ENCODE results near the gene PTPRN2.
"Not testable (repeated sequence)": the region's sequence is repeated elsewhere in the genome, so short reads cannot be mapped to it uniquely, and the experiment has no call there.

PTPRN2 gene

GRCh38 chr7:158395349-158395748 is 192.3 kb downstream of the PTPRN2 start:
- DNase-seq: no peak

DNA sequence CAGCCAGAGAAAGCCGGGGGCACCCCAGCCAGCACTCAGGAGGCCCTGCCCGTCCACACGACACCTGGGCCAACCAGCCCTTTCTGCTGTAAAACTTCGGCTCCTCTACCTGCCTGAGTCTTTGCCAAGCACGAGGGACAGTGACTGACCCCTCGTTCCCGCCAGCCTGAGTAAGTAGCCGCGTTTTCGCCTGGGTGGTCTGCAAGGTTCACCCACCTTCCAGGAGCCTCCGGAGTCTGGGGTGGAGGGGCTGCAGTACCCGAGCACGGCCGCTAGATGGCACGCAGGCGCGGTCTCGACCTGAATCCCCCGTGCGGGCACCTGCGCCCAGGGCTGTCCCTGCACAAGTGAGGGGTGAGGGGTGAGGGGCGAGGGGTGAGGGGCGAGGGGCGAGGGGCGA is 192.7 kb downstream of the PTPRN2 start:
- no peak for DNase-seq

DNA sequence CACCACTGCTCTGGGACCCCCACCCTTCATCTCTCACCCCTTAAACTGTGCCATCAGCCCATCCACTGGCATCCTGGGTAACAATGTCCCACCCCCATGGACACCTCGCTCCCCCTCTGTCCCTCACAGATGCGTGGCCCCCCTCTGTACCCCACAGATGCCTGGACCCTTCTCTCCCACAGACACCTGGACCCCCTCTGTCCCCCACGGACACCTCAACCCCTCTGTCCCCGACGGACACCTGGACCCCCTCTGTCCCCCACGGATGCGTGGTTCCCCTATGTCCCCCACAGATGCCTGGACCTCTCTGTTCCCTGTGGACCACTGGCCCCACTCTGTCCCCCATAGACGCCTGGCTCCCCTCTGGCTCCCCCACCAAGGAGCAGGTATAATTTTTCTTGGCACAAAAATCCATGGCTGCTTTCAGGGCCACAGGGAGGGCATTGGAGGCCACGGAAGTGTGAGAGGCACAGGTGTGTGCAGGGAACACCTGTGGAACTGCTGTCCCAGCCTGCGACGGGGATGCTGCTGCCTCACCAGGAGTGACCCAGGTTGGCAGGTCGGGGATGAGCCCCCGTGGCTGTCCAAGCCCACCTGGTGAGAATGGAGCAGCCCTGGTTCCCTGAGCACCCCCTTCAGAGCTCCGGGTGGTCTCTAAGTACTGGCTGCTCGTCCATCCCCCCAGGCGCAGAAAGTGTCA is 193.5 kb downstream of the PTPRN2 start:
- no peak for DNase-seq

GRCh38 chr7:158392251-158392650 is 195.4 kb downstream of the PTPRN2 start:
- no peak for DNase-seq

DNA sequence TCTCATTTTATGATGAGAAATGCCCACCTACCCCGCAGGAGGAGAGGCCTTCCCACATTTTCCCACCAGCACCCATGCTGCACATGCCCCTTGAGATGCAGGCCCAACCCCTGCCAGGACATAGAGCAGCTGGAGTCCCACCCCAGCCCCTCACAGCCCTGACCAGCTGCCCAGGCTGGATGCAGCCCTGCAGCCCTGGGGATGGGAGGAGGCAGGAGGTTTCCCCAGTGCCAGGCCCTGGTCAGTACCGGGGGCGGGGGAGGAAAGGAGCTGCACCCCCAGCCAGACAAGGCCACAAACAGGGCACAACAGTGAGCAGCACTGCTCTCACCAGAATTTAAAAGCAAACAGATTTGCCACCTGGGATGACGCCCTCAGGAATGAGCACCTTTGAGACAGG is 196.1 kb downstream of the PTPRN2 start:
- no peak for DNase-seq

GRCh38 chr7:158391141-158391540 is 196.5 kb downstream of the PTPRN2 start:
- no peak for DNase-seq

GRCh38 chr7:158390460-158390859 is 197.2 kb downstream of the PTPRN2 start:
- DNase-seq: no peak

- no peak for DNase-seq
Measured at GRCh38 chr7:158389514-158390425, 197.9 kb downstream of the PTPRN2 start.

- DNase-seq: no peak
Measured at GRCh38 chr7:158388928-158389327, 198.7 kb downstream of the PTPRN2 start.

DNA sequence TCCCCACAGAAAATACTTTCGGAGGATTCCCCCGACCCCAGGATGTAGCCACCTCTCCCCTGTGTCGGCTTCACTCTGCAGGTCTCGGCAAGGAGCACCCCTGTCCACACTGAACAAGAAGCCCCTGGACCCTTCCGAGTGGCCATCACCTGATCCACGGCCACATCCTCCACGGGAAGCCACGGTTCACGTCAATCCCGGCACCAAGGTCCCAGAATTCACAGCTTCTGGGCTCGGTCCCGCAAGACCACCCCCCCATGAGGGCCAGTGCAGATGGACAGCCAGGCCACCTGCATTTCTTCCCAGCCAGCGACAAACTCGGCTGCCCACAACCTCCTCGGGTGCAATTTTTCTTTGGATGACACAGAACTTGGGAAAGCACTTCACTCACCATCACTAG is 199.6 kb downstream of the PTPRN2 start:
- DNase-seq: no peak

DNA sequence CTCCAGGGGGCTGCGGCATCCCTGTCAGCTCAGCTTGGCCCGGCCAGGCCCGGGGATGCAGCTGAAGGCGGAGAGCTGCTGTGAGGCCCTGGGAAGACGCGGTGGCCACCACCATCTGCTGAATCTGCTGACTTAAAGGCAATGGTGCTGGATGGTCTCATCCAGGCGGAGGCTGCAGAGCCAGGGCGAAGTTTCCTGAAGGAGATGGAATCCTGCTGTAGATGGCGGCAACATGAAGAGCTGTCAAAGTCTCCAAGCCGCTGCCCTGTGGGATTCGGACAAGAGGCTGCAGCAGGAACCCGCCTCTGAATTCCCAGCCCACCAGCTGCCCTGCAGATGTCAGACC is 200.1 kb downstream of the PTPRN2 start:
- no peak for DNase-seq

DNA sequence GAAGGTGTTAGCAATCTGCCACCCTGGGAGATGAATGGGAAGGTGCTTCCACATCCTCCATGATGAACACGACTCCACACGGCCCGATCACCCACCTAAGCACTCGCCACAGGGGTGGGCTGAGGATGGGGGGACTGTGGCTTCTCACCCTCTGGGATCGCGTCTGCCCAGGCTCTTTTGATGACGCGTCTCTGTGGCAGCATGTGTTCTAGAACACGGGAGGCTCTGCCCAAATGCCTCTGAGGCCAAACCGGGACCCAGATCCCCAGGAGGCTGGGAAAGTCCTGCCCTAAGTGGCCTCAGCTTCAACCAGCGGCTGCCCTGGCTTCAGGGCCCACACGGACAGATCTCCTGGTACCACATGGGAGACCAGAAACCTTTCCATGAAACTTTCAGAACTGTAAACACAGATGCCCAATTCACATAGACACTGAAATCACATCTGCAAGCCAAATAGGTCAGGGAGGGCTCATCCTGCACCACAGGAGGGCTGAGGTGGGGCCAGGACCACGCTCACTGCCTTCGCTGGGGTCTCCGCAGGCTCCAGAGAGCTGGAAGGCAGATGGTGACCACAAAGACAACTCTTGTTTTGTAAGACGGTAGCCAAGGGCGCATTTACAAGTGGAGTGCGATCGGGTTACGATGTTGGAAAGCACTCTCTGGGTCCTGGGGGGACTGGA is 200.6 kb downstream of the PTPRN2 start:
- no peak for DNase-seq

- no peak for DNase-seq
Measured at GRCh38 chr7:158386355-158386618, 201.3 kb downstream of the PTPRN2 start.

- not testable (repeated sequence) for DNase-seq
Measured at GRCh38 chr7:158385496-158386354, 201.9 kb downstream of the PTPRN2 start.

DNA sequence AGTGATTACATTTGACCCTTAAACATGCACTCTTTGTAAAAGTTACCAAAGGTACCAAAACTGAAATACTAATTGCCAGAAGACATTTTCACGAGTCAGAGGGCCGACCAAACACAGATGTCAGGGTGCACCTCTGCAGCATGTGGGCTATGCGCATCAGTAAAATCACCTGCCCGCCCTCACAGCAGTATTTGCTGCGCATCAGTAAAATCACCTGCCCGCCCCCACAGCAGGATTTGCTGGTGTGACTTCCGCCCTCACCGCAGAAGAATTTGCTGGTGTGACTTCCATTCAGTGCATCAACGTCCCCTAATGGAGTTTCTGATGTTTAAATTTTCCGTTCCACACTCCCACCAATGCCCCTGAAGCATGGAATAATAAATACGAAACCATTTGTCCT is 202.9 kb downstream of the PTPRN2 start:
- no peak for DNase-seq

DNA sequence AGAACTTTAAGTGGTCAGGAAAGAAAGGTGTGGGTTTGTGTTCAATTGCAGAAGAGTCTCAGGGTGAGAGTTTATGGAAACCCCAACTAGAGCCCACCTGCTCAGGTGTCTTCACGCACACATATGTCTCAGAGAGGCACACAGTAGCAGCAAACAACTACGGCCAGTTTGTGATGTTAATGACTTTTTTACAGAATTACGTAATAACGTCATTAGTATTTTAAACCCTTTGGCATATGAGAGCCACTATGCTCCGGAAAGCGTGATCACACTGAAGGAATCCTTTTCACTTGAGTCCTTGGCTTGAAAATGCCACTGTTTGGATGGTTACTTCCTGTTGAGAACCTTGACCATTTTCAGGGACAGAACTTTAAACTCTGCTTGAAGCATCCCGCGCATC is 204.0 kb downstream of the PTPRN2 start:
- DNase-seq: no peak

DNA sequence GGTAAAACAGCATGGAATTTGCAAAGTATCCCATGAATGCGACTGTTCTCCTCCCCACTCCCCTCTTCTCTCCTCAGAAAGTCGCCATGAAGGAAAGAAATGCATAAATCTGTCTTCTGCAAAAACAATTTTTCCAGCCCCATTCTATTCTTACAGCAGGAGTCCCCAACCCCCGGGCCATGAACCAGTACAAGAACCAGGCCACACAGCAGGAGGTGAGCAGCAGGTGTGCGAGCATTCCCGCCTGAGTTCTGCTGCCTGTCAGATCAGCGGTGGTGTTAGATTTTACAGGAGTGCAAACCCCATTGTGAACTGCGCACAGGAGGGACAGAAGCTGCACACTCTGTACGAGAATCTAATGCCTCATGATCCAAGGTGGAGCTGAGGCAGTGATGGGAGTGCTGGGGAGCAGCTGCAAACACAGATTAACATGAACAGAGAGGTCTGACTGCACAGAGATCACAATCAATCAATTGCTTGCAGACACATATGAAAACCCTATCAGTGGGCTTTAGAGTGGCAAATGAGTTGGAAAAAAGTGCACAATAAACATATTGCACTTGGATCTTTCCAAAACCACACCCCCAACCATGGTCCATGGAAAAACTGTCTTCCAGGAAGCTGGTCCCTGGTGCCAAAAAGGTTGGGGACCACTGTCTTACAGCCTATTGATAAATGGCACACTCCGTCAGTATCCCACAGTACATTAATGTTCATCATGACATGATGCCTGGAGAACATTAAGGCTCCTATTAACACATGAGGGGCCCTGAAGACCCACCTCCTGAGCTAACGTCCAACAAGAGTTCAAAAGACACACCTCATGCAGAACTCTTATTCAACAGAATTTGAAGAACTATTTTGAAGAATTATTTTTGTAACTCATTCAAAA is 205.0 kb downstream of the PTPRN2 start:
- DNase-seq: no peak

GRCh38 chr7:158381956-158382355 is 205.7 kb downstream of the PTPRN2 start:
- DNase-seq: no peak

DNA sequence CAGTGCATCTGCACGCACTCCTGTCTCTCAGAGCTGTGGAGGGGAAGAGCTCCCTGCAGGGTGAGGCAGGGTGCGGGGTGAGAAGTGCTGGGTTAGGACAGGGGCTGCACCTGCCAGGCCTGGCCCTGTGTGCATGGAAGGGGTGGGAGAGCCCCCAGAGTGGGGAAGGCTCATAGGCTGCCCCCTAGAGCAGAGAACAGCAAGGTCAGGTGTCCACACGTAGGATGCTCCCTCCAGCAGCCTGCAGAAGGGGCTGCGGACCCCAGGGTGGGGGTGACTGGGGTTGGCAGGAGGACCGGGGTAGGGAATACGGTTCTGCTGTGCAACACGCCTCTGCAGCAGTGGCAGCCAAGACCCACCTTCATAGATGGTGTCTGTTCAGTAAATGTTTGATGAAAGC is 208.6 kb downstream of the PTPRN2 start:
- DNase-seq: no peak

DNA sequence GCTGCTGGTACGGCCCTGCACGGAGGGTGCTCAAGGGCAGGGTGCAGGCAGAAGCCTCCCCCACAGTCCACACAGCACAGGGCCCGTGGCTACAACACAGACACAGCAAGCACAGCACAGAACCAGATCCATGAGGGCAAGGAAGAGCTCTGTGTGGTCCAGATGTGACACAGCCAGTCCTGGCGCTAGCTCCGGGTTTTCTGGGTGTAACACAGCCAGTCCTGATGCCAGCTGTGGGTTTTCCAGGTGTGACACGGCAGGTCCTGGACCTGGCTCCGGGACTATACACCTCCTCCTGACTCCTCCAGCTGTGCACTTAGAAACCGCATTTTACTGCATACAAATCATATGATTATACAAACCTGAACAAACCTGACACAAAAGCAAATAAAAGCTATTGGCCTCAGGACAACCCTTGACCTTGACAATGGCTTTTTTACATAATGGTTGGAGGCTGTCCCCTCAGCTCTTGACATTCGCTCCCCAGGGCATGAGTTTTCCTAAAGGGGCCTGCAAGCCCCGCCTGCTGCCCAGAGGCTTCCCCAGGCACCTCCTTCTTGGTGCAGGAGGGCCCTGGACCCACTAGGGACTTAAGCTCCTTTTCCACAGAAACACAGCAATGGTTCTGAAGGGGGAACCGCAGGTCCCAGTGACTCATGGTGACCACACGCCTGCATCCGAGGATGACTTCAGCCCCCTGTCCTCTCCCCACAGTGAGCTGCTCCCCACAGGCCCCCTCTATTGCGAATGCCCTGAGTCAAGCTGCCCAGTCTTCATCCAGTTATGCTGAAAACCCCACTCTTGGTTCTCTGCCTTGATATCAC is 209.6 kb downstream of the PTPRN2 start:
- no peak for DNase-seq

- DNase-seq: not testable (repeated sequence)
Measured at GRCh38 chr7:158376839-158377186, 210.8 kb downstream of the PTPRN2 start.
